NCI-H128 (cell line): ENCODE measurements around the gene PAK4.

Experiments used
- DNase-seq: peaks from one replicate; lab custom pipeline; 2025; ENCODE audit not compliant: unreplicated experiment; lab: John Stamatoyannopoulos, UW

Gene PAK4

GRCh38 chr19:39162441-39163043 is 37.0 kb downstream of the PAK4 start:
- no peak for DNase-seq

DNA sequence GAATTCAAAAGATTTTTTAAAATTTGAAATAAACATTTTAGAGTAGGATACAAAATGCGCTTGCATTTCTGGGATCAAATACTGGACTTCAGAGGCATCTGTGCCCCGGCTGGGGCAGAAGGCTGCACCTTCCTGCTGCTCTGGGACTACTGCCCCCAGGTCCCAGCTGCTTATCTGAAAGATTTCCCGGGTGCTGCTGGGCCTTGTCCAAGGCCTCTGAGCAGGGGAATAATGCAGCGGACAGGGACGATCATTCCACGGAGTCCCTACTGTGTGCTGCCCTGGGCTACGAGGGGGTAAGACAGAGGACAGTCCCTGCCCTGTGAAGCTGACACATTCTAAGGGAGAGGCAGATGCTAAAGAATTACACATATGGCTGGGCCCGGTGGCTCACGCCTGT is 38.0 kb downstream of the PAK4 start:
- no peak for DNase-seq

DNA sequence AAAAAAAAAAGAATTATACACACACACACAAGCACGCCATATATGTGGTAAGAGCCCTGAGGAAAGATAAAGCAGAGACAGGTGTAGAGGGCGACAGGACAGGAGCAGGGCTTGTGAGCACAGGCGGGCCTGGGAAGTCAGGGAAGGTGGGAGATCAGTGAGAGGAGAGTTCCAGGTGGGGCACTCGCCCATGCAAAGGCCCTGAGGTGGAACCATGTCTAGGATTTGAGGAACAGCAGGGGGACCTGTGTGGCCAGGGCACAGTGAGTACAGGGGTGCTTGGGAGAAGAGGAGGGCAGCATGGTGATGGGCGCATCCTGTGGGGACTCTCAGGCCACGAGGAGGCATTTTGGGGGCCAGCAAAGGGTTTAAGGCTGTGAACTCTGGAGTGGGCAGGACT is 38.7 kb downstream of the PAK4 start:
- no peak for DNase-seq

DNA sequence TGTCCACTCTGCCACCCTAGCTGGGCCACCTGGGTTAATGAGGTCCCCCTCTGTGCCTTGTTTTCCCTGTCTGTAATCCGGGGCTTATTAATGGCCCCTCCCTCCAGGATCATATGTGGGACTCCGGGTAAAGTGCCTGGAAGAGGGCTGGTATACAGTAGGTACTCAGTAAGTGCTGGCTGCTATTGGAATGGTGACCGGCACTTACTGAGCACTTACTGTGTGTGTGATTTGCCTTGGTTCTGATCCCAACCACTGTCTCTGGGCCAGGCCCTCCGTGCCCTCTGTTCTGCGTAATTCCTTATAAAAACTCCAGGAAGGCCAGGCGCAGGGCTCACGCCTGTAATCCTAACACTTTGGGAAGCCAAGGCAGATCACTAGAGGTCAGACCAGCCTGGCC is 40.3 kb downstream of the PAK4 start:
- no peak for DNase-seq

DNA sequence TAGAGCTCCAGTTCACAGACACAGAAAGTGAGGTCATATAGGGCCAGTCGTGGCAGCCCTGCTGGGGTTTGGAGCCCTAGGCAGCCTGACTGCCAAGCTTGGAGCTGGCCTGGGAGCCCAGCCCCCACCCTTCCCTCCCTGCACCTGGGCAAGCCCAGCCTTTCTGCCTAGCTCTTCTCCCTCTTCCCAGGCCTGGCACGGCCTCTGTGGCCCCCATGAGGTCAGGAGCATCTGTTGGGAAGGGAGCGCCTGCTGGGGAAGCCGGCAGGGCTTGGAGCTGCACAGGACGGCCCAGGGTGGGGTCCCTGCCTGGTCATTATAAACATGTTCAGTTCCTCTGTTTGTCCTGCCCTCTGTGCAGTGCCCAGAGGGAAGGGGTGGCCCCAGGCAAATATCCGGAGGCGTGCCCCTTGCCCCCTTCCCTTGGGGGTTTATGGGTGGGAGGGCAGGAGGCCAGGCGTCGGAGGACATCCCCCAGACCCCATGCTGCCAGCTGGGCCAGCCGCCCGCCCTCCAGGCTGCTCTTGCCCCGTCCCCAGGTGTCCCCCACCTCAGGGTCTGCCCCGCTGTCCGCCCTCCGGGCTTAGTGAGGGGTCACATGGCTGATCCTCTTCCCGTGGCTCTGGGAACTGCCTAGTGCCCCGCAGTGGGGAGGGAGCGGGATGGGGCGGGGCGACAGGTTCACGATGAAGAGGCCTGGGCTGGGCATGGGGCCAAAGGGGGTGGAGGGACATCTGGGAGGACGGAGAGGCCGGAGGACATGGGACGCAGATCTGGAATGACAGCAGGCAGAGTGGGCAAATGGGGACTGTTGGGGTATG is 41.2 kb downstream of the PAK4 start:
- no peak for DNase-seq

DNA sequence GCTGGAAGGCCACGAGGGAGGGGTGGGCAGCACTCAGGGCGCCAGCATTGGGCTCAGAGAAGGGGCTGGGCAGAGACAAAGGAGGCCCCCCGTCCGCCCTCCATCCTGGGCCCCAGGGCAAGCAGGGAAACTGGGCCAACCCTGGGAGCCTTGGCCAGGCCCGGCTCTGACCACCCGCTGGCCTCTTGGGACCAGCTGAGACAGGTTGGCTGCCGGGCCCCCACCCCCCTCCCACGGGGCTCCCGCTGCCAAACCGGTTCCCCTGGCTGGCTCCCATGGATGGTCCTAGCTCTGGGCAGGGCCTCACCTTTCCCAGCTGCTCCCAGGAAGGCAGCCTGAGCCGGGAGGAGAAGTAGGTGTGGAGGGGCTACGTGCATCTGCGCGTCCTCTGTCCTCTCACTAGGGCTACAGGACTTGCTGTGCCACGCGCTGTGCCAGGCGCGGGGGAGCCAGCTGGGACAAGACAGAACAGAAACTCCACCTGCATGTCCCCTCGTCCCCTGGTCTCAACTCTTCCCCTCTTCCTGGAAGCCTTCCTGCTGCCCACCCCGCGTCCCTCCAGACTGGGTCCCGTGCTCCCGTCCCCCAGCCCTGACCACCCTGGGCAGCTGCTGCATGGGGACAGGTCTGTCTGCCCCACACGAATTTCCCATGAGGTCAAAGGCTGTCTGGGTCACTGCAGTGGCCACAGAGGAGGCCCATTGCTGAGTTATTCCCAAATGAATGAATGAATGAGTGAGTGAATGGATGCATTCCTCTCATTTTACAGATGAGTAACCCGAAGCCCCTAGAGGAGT is 42.1 kb downstream of the PAK4 start:
- no peak for DNase-seq

DNA sequence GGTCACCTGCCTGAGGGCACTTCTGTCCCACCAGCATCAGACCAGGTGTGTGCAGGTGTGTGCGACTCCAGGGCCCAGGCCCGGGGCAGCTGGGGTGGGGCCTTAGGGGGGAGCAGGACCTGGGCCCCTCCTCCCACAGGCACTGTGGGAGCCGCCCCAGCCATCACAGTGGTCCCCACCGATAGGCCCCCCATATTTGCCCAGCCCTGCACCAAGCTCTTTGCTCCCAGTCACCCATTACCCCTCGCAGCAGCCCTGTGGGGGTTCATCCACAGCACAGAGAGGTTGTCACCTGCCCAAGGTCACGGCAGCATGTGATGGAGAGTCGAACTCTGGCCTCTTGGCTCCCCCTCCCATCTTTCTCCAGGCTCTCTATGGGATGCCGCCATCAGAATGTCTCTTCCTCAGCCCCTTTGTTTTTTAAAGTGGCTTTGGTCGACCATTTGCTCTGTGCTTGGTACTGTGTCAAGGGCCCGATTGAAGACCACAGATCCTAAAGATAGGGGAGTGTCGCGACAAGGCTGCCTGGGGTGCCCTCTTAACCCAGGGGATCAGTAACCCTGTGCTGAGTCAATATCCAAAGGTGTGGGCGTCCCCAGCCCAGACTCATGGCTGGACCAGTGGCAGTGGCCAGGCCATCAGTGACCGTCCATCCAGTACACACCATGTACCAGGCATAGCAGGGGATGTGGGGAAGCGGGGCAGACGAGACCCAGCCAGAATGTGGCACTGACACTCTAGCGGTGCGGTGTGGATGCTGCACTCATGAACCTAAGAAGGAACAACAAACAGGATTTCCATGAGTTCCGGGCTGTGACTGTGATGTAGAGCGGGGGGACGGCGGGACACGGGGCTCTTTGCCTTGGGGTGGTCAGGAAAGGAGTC is 42.9 kb downstream of the PAK4 start:
- no peak for DNase-seq

- no peak for DNase-seq
Observed at GRCh38 chr19:39169143-39169810, 43.7 kb downstream of the PAK4 start.

DNA sequence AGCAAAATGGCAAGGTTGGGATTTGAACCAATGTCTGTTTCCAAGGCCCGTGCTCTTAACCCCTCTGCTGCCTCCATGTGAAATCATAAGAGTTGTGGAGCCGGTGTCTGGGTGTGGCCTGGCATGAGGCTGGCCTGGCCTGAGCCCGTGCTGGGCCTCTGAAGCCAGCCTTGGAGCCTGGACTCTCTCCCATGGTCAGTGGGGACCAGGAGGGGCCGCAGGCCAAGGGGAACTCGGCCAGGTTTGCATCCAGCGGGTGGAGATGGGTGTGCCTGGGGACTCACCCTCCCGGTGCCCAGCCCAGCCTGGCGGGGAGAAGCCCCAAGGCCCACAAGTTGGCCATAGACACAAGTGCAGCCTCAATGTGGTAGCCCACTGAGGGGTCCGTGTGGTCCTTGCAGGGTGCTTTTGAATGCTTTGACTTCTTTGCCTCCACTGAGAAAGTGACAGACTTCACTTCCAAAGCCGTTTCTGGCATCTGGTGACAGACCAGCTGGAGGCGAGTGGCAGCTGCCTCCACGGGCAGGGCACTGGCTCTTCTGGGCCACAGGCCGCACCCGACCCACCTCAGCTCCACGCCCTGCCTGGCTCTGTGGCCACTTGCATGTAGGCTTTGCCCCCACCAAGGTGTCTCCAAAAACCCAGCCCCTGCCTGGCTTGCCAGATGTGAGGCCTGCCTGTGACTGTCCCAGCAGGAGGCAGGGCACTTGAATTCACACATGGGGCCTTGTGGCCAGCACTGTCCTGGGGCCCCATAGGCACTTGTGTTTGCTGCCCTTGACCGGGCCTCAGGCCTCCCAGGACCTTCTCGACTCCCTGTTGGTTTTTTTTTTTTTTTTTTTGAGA is 45.0 kb downstream of the PAK4 start:
- no peak for DNase-seq

DNA sequence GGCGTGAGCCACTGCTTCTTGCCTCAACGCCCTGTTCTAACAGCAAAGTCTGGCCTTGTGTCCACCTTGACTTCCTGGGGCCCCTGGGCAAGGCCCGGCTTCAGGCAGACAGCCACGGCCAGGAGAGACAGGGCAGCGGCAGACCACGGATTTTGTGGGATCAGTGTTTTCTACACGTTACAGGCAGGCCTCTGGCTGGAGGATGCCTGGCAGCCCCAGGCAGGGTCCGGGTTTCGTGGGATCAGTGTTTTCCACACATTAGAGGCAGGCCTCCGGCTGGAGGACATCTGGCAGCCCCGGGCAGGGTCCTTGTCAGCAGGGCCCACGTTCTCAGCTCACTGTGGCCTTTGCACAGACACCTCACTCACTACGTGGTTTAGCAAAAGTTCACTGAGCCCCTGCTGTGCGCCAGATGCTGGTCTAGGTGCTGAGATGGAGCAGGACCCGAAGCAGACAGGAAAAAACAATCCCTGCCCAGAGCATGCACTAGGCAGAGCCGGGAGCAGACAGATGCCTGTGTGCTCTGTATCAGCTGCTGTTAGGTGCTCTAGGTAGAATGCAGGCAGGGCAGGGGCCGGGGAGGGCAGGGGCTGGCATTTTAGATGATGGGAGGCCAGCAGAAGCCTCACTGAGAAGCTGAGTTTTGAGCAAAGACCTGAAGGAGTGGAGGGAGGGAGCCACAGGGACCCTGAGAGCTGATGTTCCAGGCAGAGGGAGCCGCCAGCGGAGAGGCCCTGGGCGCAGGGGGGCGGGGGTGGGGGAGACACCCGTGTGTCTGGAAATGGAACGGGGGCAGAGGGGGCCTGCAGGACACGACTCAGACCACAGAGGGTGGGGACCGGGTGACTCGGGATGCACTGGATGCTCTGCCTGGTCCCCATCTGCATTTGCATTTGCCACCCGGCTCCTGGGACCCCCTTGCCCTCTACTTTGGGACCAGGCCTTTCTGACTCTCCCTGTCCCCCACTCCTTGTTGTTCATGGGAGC is 46.2 kb downstream of the PAK4 start:
- no peak for DNase-seq

DNA sequence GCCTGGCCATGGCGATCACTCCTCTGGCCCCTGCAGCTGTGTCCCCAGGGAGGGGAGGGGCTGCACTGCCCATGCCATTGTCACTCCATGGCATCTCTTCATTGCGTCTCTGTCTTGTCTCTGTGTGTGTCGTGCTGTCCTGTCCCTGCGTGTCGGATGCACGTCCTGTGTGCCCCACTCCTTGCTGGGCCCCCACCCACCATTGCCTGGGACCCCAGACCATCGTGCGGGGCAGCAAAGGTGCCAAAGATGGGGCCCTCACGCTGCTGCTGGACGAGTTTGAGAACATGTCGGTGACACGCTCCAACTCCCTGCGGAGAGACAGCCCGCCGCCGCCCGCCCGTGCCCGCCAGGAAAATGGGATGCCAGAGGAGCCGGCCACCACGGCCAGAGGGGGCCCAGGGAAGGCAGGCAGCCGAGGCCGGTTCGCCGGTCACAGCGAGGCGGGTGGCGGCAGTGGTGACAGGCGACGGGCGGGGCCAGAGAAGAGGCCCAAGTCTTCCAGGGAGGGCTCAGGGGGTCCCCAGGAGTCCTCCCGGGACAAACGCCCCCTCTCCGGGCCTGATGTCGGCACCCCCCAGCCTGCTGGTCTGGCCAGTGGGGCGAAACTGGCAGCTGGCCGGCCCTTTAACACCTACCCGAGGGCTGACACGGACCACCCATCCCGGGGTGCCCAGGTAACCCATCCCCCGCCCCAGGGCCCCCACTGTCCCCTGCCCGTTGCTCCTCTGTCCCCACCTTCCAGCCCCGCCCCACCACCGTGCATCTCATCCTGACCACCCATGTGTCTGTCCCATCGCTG is 47.3 kb downstream of the PAK4 start:
- no peak for DNase-seq

DNA sequence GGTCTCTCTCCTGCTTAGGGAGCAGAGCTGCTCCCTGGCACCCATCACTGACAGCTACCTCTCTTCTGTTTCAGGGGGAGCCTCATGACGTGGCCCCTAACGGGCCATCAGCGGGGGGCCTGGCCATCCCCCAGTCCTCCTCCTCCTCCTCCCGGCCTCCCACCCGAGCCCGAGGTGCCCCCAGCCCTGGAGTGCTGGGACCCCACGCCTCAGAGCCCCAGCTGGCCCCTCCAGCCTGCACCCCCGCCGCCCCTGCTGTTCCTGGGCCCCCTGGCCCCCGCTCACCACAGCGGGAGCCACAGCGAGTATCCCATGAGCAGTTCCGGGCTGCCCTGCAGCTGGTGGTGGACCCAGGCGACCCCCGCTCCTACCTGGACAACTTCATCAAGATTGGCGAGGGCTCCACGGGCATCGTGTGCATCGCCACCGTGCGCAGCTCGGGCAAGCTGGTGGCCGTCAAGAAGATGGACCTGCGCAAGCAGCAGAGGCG is 48.0 kb downstream of the PAK4 start:
- DNase-seq = no peak

DNA sequence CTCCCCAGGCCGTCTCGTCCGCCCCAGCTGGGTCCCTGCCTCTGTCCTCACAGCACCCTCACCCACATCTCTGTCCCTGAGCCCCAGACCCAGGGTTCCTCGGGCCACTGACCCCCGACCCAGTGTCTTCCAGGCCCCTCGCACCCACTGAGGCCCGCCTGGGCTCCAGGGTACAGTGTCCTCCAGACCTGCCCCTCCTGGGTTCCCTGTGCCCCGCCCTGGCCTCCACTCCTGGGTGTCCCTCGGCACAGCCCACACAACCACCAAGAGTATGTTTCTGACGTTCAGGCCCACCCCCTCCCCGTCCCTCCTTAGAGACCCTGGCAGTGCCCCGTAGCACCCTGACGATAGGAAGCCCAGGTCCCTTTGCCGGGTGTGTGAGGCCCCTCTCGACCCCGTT is 48.6 kb downstream of the PAK4 start:
- no peak for DNase-seq

DNA sequence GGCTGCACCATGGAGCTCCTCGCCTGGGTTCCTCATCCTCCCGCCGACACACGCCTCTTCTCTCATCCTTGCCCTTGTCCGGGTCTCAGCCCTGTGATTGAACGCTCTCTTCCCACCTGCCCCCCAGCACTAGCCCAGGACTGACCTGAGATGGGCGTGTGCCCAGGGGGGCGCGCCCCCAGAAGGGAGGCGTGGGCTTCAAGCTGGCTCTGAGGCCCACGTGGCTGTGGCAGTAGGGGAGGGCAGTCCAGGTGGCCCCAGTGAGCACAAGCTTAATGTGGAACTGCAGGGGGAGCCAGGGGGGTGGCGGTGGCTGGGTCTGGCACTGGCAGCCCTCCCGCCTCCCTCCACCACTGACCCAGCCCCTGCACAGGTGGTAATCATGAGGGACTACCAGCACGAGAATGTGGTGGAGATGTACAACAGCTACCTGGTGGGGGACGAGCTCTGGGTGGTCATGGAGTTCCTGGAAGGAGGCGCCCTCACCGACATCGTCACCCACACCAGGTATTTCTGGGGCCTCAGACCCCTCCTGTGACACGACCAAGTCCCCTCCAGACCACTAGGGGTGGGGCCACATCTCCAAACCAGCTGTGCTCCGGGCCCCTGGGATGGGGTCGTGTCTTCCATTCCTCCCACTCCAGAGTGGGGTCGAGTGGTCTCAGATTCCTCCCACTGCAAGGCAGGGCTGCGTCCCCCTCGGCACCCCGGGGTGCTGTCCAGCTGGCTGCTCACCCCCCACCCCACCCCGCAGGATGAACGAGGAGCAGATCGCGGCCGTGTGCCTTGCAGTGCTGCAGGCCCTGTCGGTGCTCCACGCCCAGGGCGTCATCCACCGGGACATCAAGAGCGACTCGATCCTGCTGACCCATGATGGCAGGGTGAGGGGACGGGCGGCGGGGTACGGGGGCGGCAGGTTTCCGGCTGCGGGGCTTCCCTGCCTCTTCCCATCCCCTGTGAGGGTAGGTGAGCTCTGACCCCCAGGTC is 49.3 kb downstream of the PAK4 start:
- DNase-seq = no peak

GRCh38 chr19:39175564-39175963 is 50.0 kb downstream of the PAK4 start:
- DNase-seq = no peak

DNA sequence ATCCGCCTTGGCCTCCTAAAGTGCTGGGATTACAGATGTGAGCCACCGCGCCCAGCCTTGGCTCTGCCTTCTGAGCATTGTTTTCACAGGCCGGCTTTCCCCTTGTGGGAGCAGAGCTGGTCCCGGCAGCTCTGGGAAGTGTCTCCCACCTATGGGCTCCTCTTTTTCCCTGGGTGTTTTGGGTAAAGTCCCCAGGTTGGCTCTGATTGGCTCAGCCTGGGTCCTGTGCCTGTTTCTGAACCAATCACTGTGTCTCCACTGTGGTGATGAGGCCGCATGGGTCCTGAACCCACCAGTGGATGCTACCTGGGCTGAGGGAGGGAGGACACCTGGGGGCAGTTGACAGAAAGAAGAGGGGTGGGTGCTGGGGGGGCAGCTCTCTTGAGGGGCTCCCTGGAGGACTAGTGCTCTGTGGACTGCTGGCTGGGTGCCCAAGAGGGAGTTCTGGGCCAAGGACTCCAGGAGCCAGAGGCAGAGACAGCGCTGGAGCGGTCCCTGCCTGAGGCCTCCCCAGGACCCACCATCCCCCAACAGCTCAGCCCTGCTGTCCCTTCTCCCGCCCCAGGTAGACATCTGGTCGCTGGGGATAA is 51.6 kb downstream of the PAK4 start:
- no peak for DNase-seq
